NCI-H1105 (cell line): ENCODE measurements around the gene HIVEP3.

ENCODE experiments used
- DNase-seq: peaks from one replicate; lab custom pipeline; 2025; lab: John Stamatoyannopoulos, UW

The HIVEP3 gene

DNA sequence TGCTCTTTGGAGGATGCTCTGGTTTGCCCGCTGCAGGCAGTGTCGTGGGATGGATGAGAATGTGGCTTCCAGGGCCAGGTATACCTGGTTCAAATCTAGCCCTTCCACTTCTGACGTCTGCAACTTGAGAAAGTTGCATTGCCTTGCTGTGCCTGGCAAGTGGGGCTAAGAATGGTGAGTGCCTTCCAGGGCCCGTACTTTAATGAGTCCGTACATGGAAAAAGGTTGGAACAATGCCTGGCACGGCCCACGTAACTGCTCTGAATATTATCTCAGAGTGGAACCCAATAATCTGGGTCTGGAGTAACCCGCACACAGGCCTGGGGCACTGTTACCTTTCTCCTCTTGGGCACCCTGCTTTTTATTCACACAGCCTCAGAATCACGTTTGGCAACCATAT is 287.6 kb downstream of the HIVEP3 start:
- no peak for DNase-seq

DNA sequence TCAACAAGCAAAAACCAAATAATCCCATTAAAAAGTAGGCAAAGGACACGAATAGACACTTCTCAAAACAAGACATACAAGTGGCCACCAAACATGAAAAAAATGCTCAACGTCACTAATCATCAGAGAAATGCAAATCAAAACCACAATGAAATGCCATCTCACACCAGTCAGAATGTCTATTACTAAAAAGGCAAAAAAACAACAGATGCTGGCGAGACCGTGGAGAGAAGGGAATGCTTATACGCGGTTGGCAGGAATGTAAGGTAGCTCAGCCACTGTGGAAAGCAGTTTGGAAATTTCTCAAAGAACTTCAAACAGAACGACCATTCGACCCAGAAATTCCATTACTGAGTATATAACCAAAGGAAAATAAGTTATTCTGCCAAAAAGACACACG is 289.2 kb downstream of the HIVEP3 start:
- DNase-seq: no peak

DNA sequence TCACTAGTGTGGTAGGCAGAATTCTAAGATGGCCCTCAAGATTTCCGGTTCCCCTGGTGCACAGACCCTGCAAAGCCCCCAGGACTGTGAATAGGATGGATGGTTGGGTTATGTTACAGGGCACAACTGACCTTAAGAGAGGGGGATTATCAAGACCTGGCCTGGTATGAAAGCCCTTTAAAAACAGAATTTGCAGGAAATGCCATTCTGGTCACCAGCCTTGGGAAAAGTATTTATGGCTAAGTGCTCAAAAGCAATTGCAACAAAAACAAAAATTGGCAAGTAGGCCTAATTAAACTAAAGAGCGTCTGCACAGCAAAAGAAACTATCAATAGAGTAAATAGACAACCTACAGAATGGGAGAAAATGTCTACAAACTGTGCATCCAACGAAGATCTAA is 289.6 kb downstream of the HIVEP3 start:
- no peak for DNase-seq

DNA sequence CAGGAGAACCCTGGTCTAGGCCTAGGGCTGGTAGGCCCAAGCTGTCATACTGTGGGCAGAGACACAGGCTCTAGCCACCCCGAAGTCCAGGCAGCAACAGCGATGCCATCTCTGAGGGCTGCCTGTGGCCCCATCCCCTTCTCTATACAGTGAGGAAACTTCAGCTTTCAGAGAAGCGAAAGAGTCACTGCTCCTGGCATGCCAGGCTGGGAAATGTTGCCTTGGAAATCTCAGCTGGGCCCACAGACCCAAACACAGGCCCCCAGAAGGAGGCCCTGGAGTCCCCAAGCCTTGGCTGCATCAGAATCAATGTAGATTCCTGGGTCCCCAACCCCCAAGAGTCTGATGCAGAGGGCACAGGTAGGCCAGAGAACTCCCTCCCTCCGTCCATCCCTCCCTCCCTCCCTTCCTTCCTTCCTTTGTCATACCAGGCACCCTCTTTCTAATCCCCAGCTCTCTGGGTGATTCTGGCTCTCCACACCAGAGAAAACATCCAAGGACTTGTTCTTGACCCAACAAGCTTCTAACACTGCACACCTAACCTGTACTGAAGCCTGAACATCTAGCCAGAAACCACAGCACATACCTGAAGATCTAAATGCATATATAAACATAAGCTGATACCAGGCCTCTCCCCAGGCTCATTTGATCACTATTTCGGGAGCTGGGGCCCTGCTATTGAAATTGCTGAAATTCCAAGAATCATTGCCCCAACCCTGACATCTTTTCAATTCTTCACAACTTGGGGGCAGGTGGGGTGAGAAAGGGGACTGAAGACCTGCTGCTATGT is 291.0 kb downstream of the HIVEP3 start:
- DNase-seq: no peak

DNA sequence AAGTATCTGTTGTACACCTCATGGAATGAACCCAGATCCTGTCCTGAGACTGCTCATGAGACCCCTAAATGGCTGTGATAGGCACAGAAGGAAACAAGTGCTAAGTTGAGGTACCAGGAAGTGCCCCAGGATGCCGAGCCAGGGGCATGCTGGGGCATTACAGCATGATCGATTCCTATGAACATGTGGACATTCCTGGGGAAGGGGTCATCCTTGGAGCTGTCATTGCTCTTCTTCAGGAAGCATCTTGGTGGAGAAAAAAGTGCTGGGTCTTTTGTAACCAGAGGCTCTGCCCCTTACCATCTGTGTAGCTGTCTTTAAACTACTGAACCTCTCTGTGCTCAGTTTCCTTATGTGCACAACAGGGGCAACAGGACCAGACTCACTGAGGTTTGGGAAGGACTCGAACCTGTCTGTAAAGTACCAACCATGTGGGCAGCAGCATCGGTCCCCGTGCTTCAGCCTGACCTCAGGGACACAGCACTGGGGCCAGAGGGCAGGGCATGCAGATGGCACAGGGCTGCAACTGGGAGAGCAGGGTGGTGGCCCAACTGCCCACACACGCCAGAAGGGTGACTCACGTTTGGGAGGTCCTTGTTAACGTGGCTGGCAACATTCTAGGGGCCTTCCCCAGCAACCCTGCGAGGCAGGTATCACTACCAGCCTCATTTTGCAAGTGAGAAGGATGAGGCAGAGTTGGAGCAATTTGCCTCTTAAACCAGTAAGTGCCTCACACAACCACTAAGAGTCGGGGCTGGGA is 291.9 kb downstream of the HIVEP3 start:
- no peak for DNase-seq

DNA sequence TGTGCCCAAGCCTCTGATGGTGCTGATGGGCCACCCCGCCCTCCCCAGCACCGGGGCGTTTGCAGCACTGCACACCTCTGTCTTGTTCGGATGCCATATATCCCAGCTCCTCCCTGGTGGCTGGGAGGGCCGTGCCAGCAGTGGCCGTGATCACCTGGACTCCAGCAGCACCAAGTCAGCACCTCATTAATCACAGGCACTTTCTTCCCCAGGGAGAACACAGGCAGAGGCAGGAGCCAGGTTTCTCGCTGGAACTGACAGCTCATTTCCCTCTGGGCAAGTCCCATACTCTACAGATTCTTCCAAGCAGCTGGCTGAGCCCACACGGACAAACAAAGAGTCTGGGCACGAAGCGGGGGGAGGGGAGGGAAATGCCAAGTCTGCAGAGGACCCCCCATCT is 292.6 kb downstream of the HIVEP3 start:
- no peak for DNase-seq

DNA sequence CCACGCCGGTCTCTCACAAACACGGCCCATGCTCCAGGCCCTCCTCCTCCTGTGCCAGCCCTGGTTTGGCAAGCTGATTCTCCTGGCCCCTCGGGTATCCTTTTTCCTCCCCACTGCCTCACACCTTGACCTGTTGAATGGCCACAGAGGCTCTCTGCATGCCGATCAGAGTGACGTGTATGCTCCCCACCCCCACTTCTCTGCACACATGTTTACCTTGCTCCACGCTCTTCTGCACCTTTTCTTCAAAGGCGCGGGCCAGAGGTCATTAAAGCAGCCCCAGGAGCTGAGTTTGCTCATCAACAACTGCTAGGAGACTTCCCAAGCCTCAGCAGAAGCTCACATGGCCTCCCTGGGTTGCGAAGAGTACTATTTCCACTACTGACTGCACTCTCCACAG is 295.0 kb downstream of the HIVEP3 start:
- DNase-seq: no peak

DNA sequence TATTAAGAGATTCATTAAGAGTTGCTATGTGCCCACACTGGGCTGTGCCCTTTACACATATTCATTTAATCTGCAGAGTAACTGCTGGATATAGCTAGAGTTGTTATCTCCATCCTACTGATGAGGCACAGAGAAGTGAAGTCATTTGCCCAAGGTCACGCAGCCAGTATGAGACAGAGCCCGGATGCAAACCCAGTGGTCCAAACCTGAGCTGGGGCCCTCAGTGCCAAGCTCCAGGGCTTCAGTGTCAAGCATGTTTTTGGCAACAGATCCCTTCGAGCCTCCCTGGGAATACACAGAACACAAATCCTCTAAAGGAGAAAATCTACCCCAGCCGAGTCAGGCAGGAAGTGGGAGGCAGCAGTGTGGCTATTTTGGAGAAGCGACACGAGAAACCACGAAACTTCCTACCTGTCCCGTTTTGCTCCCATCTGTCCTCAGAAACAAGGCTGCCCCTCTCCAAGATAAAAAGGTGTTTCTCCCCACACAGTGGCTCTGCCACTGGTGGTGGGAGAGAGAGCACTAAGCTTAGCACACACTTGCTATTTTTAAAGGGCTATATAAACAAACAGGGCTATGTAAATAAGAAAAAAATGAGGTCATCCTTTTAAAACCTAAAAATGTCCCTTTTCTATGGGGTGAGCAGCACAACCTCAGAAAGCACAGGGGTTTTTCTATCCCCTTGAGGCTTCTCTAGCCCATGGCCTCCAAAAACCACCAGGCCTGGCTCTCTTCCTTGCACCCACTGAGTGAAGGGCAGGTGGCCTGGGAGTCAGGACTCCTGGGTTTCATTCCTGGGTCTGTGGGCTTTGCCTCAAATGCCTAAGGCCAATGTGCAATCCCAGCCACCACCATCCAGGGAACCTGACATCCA is 295.6 kb downstream of the HIVEP3 start:
- no peak for DNase-seq

DNA sequence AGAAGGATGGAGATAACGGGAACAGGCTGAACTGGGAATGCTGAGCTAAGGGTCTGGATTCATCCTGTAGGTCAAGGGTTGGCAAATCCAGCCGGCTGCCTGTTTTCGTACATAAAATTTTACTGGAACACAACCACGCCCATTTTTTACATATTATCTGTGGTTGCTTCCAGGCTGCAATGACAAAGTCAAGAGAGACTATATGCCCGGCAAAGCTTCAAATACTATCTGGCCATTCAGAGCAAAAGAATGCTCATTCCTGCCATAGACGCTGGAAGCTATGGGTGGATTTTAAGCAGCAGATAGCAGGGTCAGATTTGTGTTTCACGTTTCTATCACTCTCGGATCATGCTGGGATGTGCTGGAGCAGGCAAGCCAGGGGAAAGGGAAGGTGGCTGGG is 296.3 kb downstream of the HIVEP3 start:
- no peak for DNase-seq

DNA sequence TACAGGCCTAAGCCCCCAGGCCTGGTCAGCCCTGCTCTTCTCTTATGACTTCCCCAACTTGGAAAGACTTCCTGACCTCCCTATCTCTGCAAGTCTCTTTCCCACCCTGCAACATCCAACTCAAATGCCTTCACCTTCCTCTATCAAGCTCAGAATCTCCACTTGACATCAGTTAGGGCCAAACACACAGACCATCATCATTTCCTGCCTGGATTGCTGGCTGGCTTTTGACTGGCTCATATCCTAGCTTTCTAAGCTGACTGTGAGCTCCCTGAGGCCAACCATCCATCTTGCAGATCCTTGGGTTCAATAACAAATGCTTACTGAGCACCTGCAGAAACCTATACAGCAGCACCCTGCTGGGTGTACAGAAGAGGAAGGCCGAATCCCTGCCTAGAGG is 296.9 kb downstream of the HIVEP3 start:
- DNase-seq: no peak

DNA sequence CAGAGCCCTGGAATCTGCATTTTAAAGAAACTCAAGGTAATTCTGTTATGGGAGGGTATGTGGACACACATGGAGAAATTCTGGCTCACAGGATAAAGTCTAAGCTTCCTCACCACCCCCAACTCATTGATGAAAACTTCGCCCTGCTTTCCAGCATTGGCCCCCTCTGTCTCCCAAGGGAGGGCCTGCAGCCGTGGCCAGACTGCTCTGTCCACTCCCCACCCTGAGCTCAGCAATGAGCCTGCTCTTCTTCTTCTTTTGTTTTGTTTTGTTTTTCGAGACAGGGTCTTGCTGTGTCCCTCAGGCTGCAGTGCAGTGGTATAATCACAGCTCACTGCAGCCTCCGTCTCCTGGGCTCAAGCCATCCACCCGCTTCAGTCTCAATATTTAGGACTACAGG is 297.5 kb downstream of the HIVEP3 start:
- no peak for DNase-seq

DNA sequence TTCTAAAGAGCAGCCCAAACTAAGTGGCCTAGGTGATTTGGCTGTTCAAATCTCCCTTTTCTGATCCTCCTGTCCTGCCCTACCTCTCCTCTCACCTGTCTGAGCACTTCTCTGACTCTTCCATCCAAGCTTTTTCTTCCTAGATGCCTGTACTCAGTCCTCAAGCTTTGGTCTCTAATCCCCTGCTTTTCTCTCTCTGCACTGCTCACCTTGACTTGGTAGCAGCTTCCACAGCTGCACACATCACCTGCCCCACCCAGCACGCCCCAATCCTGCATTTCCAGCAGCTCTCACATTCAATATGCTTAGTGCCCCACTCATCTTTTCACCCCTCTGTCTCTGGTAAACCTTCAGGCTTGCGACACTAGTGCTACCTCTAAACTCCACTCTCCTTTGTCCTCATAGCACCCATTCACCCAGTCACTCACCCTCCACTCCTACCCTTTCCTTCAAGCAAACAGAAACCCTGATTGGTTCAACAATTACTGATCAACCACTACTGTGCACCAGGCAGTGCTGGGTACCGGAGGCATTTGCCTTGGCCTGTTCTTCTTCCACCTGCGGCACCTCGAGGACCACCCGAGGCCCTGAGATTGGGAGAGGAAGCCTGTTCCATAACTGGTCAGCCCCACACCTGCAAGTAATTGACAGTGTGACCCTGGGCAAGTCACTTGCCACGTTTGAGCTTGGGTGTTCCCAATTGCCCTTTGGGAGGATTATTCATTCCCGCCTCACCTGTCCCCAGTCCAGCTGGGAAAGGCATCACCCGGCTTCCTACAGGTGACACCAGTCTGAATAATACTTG is 298.2 kb downstream of the HIVEP3 start:
- no peak for DNase-seq

DNA sequence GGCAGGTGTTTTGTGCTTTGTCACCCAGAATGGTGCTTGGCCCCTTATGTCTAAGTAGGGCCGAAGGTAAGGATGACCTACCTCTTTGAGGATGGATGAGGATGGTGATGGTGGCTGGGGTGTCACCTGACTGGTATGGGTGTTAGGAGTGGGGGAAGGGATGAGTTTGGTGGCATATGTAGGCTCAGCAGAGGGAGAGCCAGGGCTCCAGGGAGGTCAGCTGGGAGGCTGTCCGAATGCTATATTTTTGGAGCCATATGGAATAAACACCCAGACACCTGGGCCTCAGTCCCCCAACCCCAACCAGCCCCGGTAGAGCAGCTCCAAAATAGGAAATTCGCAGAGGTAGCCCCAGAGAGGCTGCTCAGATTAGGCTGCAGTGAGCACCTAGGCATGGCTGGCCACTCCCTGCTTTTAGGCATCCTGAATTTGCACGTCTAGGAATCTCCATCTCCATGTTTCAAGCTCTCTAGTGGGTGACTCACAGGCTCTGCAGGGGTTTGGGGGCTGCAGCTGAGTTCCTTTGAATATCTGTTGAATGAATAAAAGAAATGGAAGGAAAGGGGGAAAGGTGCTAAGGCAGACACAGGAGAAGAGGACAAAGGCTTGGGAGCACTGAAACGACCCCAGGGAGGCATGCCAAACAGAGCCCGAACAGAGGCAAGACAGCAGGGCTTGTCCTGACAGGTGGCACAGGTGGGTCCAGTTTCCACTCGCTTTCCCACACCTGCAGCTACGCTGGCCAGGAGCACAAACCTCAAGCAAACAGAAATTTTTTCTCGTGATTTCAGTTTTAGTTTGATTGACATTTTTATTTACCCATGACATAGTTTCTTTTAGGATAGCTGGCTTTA is 299.0 kb downstream of the HIVEP3 start:
- DNase-seq: no peak

DNA sequence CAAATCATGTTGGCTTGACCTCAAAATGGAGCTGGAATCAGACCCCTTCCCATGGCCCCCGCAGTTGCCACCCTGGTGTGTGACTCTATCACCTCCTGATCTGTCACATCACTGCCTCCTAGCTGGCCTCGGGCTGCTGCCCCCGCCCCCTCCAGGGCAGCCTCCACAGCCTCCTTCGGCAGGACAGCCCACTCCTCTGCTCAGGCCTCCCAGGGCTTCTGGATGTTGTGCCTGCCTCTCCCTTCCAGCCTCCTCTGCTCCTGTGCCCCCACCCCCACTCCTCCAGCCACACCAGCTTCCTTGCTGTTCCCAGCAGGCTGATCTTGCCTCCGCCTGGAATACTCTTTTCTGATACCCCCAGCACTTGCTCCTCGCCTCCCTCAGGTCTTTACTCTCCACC is 299.9 kb downstream of the HIVEP3 start:
- DNase-seq: no peak

DNA sequence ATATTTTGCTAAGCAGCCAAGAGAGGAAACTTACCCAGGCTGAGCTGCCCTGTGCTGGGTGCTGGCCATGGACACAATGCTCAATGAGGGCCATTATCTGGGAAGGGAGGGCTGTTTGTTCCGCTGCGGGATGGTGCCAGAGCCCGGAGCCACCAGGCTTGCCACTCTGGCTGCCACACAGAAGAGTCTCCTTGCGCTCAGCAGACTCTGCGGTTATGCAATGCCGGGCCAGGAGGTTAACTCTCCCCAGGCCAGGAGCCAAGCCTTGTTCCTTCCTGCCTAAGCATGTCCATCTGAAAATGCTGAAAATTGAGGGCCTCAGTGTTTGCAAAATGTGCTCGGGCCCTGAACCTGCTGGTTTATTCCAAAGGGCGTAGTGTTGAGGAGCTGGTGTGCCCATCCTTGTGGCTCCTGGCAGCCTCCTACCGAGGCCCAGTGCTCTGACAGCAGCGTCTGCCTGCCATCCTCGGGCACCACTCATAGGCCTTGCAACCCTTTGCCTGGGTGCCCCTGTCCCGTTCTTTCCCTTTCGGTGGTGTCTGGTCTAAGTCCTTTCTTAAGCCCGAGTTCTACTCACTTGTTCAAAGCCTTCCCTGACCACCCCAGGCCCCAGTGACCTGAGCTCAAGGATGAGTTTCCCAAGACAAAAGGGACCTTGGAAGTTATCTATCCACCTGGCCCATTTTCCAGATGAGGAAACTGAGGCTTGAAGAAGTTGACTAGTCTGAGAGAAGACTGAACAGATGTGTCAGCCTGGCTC is 300.5 kb downstream of the HIVEP3 start:
- DNase-seq: no peak

DNA sequence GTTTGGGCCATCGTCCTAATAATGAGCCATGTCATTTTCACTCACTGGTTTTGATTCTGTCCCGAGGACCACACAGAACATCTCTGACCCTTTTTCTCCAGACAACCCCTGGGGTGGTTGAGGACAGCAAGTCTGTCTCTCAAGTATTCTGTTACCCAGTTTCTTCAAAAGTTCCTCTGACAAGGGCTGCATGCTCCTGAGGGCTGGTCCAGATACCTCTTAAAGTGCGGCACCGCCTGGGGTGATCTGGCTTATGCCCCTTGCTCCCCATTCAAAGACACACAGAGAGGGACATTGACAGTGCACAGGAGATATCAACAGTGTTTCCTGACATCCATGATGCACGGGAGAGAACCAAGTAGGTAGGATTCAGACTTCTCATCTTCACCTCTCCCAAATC is 301.4 kb downstream of the HIVEP3 start:
- DNase-seq: no peak

DNA sequence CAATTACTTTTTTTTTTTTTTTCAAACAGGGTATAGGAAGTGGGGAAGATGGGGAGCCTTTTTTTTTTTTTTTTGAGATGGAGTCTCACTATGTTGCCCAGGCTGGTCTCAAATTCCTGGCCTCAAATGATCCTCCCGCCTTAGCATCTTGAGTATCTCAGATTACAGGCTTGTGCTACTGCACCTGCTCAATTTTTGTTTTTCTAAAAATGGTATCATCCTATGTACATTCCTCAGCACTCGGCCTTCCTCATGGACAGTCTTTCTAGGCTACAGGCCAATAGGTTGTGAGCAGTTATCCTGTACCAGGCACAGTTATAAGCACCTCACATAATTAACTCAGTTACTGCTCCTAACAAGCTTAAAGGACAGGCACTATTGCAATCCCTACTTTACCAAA is 302.2 kb downstream of the HIVEP3 start:
- no peak for DNase-seq

DNA sequence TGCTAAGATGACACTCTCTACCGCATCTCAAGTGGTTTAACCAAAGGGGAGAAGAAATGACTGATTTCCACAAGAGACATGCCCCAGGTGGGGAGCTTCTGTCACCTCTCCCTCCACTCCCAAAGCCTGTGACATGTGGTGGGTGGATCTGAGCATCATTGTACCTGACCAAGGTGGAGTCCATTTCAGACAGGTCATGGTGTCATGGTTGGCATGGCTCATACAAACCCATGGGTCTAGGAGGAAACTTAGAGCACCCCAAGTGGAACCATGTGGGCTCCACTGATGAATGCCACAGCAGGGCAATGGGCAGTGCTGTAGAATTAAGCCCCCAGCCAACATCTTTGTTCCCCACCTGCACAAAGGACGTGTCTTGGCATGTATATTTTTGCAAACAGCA is 302.7 kb downstream of the HIVEP3 start:
- no peak for DNase-seq

DNA sequence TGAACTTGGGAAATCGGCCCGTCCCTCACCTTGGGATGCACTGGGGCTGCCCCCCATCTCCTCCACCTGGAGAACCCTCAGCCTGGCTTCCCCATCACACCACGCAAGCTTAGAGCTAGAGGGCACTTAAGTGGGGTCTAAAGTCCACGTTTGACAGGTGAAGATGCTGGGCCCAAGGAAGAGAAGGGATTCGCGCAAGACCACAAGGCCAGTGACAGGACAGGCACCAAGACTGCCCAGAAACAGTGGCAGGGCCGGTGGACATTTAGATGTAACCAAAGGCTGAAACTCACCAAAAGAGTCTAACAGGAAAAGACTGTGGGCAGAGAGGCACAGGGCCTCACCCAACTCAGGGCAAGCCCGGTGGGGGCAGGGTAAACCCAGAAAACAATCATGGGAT is 303.4 kb downstream of the HIVEP3 start:
- DNase-seq: no peak

DNA sequence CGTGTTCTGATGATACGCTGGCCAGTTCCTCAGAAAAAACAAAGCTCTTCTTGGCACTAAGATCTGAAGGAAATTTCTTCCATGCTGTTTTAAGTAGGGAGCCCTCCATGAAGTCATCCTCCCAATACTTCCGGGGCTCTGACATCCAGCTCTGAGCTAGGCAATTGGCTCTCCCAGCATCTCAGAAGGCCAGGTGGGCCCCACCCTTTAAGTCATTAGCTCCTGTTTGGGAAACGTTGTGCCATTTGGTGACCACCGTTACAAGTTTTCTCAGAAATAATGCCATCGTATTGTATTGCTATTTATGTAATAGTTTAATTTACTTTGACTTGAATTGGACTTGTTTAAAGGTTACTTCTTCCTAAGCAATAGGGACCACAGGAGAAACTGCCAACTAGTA is 303.9 kb downstream of the HIVEP3 start:
- no peak for DNase-seq
